SH-SY5Y (cell line): Measurements from ENCODE around the gene SLC6A18.

Source experiments
- GATA2 ChIP-seq: IDR thresholded peaks from 2 replicates; pipeline ENCODE4 v1.6.1; 2011; ENCODE audit warnings: mild to moderate bottlenecking, low read depth, low read length
- GATA3 ChIP-seq: IDR thresholded peaks from 2 replicates; pipeline ENCODE4 v1.6.1; 2011; ENCODE audit warnings: low read depth, mild to moderate bottlenecking, low read length, moderate library complexity

The SLC6A18 gene

DNA sequence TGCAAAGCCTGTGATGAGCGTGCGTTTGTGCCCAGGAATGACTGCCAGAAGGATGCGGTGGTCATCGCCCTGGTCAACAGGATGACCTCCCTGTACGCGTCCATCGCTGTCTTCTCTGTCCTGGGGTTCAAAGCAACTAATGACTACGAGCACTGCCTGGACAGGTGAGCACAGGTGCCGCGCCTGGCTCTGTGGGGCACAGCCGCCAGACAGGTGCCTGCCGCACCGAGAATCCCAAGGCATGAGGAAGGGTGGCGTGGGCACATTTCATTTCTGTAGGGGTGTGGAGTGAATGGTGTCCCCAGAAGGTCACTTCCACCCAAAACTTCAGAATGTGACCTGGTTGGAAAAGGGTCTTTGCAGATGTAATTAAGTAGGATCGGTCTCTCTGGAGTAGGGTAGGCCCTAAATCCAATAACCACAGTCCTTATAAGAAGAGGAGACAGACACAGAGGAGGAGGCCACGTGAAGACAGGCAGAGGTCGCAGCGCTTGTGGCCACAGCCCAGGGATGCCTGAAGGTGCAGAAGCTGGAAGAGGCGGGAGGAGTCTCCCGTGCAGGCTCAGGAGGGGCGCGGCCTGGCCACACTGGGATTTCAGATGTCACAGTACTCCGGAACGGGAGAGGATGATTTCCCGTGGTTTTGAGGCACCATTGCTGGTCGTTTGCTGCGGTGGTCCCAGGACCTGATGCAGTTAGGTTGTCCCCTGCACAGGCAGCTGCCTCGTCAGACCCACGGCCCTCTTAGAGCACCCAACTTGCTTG, 15.5 kb downstream of the SLC6A18 start:
- TF ChIP-seq GATA2 (no peak), GATA3 (no peak)

- TF ChIP-seq GATA2 (no peak), GATA3 (no peak)
These were observed 16.4 kb downstream of the SLC6A18 start for GRCh38 chr5:1241509-1242080.

- TF ChIP-seq GATA2 (no peak), GATA3 (no peak)
These were observed 17.7 kb downstream of the SLC6A18 start for GRCh38 chr5:1242733-1243486.

- no peak for TF ChIP-seq GATA3
- TF ChIP-seq GATA2: no peak
These were observed 18.4 kb downstream of the SLC6A18 start for GRCh38 chr5:1243487-1244130.

- no peak for TF ChIP-seq GATA3
- TF ChIP-seq GATA2: no peak
These were observed 19.1 kb downstream of the SLC6A18 start for GRCh38 chr5:1244255-1244654.

DNA sequence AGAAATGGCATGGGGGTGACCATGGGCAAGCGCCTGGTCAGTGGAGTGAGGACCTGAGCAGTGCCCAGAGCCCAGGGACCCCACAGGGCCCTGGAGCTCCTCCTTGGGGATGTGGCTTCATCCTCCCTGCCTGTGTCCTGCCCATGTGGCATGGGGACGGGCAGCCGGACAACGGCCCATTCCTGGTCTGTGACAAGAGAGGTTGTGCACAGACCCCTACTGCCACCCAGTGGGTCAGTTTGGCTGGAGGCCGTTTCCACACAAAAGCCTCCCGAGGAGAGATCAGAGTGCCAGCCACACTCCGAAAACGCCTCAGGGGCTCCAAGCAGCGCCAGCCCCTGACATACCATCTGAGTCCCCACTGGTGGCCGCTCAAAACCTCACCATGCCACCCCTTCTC, 19.8 kb downstream of the SLC6A18 start:
- no peak for TF ChIP-seq GATA2
- TF ChIP-seq GATA3: no peak

GRCh38 chr5:1245905-1246576, 20.9 kb downstream of the SLC6A18 start:
- TF ChIP-seq GATA2 (no peak), GATA3 (no peak)

GRCh38 chr5:1246711-1247431, 21.7 kb downstream of the SLC6A18 start:
- TF ChIP-seq GATA2: no peak
- TF ChIP-seq GATA3: no peak

DNA sequence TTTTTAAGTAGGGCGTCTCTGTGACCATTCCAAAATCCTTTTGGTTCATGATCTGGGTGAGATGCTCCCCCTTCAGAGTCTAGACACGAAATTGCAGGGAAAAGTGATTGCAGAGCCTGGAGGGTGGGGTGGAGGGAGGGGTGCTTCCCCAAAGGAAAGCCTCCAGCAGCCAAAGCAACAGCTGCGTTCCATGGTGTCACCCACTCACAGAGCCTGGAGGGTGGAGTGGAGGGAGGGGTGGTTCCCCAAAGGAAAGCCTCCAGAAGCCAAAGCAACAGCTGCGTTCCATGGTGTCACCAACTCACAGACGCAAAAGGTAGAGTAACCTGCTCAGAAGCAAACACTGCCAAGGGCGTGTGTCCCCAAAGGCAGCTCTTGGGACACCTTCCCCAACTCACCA, 22.6 kb downstream of the SLC6A18 start:
- TF ChIP-seq GATA3: no peak
- TF ChIP-seq GATA2: no peak

DNA sequence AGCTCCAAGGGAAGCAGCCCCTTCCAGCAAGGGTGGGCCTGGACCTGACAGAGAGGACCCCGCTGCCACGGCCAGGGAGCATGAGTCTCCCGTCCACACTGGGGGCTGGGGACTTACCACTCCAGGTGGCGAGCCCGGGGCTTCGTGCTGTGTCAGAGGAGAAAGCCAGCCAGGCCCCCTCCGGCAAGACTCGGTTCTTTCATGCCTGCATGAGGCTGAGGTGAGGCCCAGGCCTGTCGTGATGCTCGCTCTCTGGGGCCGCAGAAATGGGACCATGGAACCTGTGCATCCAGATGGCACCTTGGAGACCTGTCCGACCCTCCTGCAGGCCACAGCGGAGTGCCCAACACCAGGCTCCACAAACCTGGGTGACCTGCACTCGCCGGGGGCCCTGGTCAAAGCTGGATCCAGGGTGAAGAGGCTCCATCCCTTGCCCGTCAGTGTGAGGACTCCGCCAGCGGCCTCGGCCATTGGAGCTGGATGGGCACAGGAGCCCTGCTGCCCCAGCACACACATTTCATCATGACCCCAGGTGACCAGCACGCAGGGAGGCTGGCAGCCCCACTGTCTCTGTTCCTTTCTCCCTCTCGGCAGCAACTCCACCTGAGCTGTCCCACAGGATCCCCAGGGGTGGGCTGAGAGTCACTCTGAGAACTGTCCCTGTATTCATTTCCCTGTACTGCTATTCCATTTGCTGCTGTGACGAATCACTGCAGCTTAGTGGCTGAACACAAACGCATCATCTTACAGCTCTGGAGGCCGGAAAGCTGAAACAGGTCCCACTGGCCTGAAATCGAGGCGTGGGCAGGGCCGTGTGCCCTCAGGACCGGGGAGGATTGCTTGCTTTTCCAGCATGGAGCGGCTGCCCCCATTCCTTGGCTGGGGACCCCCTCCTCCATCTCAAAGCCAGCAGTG, 24.4 kb downstream of the SLC6A18 start:
- TF ChIP-seq GATA3: no peak
- TF ChIP-seq GATA2: no peak

DNA sequence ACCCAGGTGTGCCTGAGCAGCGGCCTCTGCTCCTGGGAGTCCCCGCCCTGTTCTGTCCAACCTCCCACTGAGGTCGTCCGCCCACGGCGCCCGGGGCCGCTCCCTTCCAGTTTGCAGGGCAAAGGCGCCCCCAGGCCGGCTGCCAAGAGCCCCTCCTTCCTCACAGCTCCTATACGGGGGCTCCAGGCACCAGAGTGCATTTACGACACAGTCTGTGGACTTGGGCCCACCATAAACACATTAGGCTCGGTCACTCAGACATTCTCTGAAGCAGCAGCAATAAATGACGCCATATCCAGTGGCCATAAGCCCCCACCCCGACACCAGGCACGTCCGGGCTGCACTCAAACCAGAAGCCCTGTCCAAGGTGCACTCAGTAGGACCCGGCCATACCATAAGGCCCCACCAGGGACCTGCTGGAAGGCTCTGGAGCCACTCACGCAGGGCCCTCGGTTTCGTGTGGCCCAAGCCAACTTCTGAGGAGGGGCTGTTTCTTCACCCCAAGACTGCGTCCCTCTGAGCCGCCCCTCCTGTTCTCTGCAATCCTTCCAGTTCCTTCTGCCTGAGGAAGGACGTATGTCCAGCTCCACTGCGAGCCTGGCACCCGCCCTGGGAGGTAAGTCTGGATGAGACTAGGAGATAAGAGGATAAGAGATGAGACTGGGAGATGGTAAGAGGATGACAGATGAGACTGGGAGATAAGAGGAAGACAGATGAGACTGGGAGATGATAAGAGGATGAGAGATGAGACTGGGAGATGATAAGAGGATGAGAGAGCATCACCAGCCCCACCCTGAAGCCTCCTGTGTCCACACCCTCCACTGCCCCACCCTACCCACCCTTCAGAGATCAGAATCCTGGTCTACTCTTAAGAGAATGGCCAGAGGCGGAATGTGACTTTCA, 26.7 kb downstream of the SLC6A18 start:
- TF ChIP-seq GATA3 (no peak), GATA2 (peak; percentile 27; the same call in 1 of the 2 replicates)
